Panc1 (cell line): ENCODE data around the gene TBC1D2B. TPM values are rescaled to one million over a fixed set of nuclear protein-coding genes. Genes with fewer than 3 reads are reported as not detected.

Experiments
- ATAC-seq: fragments of 200-7000 bp; cut with Tn5 transposase; 2 replicates; pipeline ENCODE4 v1.9.1; 2020; ENCODE audit warnings: mild to moderate bottlenecking, moderate library complexity
- BruUV-seq: library from RNA; stranded (reverse); fragments of 400-500 nt; replicated peaks from 2 replicates; lab custom pipeline; 2021; lab: Mats Ljungman, UMichigan
- CTCF ChIA-PET: fragments of 300-600 bp; sonication (Branson Sonifier 250); formaldehyde crosslinking; loops from one replicate; lab custom pipeline; 2022; ENCODE audit warnings: antibody characterized with exemption; lab: Charles Lee
- POLR2A ChIA-PET: fragments of 300-600 bp; sonication (Branson Sonifier 250); formaldehyde crosslinking; loops from one replicate; lab custom pipeline; 2022; ENCODE audit warnings: antibody characterized with exemption; lab: Charles Lee
- DNase-seq: peaks from one replicate; pipeline ENCODE4 v3.0.0-alpha.2; 2010; ENCODE audit warnings: low read depth, low spot score
- H3K27ac ChIP-seq: 2 replicates; pipeline ENCODE4 v1.5.1; 2011; ENCODE audit warnings: mild to moderate bottlenecking, low read length, inconsistent platforms
- H3K27me3 ChIP-seq: fragments of 200-500 bp; sonication (Bioruptor generic); 2 replicates; pipeline ENCODE4 v1.6.0; 2014; ENCODE audit warnings: low read length, inconsistent platforms; ENCODE audit not compliant: control insufficient read depth, insufficient read depth
- H3K36me3 ChIP-seq: fragments of 200-500 bp; sonication (Bioruptor generic); 2 replicates; pipeline ENCODE4 v1.5.1; 2014; ENCODE audit warnings: inconsistent platforms, mild to moderate bottlenecking, low read length, moderate library complexity; ENCODE audit not compliant: control insufficient read depth, insufficient read depth
- H3K4me1 ChIP-seq: 2 replicates; pipeline ENCODE4 v1.5.1; 2011; ENCODE audit warnings: inconsistent platforms, mild to moderate bottlenecking, low read length, moderate library complexity; ENCODE audit not compliant: control insufficient read depth, insufficient read depth
- H3K4me3 ChIP-seq, 2 experiments: 2 replicates each; pipeline ENCODE4 v1.5.1; 2011 to 2012; ENCODE audit warnings: low read depth in 2 of 2, low read length in 2 of 2, mild to moderate bottlenecking in 2 of 2, inconsistent platforms in 1 of 2, moderate library complexity in 1 of 2
- H3K9me3 ChIP-seq: fragments of 200-500 bp; sonication (Bioruptor generic); 2 replicates; pipeline ENCODE4 v1.5.1; 2014; ENCODE audit warnings: low read depth, mild to moderate bottlenecking, inconsistent platforms, low read length, moderate library complexity; ENCODE audit not compliant: control insufficient read depth, insufficient read depth
- POLR2AphosphoS5 ChIP-seq: IDR thresholded peaks from 2 replicates; pipeline ENCODE4 v1.6.1; 2012; ENCODE audit warnings: mild to moderate bottlenecking, low read depth, low read length, moderate library complexity
- REST ChIP-seq, 2 experiments: IDR thresholded peaks; 2 replicates each; pipeline ENCODE4 v1.6.1; 2011 to 2012; ENCODE audit warnings: low read depth in 2 of 2, control low read depth in 1 of 2, low read length in 1 of 2, mild to moderate bottlenecking in 1 of 2, moderate library complexity in 1 of 2; ENCODE audit not compliant: insufficient read depth in 1 of 2
- SIN3A ChIP-seq: IDR thresholded peaks from 2 replicates; pipeline ENCODE4 v1.6.1; 2012; ENCODE audit warnings: low read depth, mild to moderate bottlenecking, low read length, moderate library complexity, borderline replicate concordance; ENCODE audit not compliant: insufficient read depth
- TCF7L2 ChIP-seq: IDR thresholded peaks from 2 replicates; pipeline ENCODE4 v1.6.1; 2011; ENCODE audit warnings: mild to moderate bottlenecking, low read depth, low read length, inconsistent platforms
- in situ Hi-C: cut with HindIII; loops from 2 replicates; pipeline ENCODE4 v1.10.0; 2016; ENCODE audit warnings: low sequenced_read_pairs, low pct_unique_long_range_greater_than_20kb
- intact Hi-C: fragments of 100-400 bp; cut with micrococcal nuclease; formaldehyde crosslinking; loops from one replicate; pipeline ENCODE4 v1.10.0; 2022; ENCODE audit not compliant: unreplicated experiment
- total RNA-seq: library from RNA; stranded (reverse); gene quantifications from one replicate; pipeline ENCODE4 v1.2.1, GENCODE V29; 2021; ENCODE audit not compliant: unreplicated experiment
- TF ChIP-seq, protein P1 (sequence below): fragments of 450-650 bp; IDR thresholded peaks from 2 replicates; pipeline ENCODE4 v1.5.1; 2017; ENCODE audit warnings: mild to moderate bottlenecking

TBC1D2B gene
- total RNA-seq, 1 experiment from 2014 or later, result 59.3 TPM

- intact Hi-C loops (no loop called here), in situ Hi-C loops (no loop called here)
- POLR2A ChIA-PET, result no interaction called here
- 0 out of 2 replicates have a peak, but pooled peaks have one; percentile 31 for ATAC-seq
- Histone ChIP-seq H3K36me3 (no peaks in the 10 kb centered on the region), H3K4me1 (no peaks in the 10 kb centered on the region), H3K27ac (no peak within 1 kb of the TSS), H3K4me3 (no peak within 1 kb of the TSS), H3K27me3 (no peaks in the 10 kb centered on the region), H3K9me3 (no peaks in the 10 kb centered on the region)
- CTCF ChIA-PET, result no interaction called here
- TF ChIP-seq TCF7L2, result no peak
- no peak for DNase-seq
- BruUV-seq, result no TSS peak
These were observed 14.9 kb upstream of the TBC1D2B start, which contains the start of gene SH2D7 for GRCh38 chr15:78092261-78093041. SH2D7 (plus strand) TSS chr15:78092561; CDS start chr15:78092585, 24 bp downstream.

- CTCF ChIA-PET, result no interaction called here
- Histone ChIP-seq H3K36me3 (no peaks in the 10 kb centered on the region), H3K4me1 (no peaks in the 10 kb centered on the region), H3K27me3 (no peaks in the 10 kb centered on the region), H3K9me3 (no peaks in the 10 kb centered on the region), H3K27ac (no peak overlapping the region), H3K4me3 (no peak overlapping the region)
- DNase-seq, result no peak
- no peak for TF ChIP-seq REST (IDR thresholded peaks at IDR 0.05; ENCODE audit: insufficient read depth in 1 of 2, low read depth in 2 of 2, low read length in 1 of 2)
- no peak for TF ChIP-seq TCF7L2
- TF ChIP-seq POLR2AphosphoS5, result no peak
- TF ChIP-seq, protein P1, sequence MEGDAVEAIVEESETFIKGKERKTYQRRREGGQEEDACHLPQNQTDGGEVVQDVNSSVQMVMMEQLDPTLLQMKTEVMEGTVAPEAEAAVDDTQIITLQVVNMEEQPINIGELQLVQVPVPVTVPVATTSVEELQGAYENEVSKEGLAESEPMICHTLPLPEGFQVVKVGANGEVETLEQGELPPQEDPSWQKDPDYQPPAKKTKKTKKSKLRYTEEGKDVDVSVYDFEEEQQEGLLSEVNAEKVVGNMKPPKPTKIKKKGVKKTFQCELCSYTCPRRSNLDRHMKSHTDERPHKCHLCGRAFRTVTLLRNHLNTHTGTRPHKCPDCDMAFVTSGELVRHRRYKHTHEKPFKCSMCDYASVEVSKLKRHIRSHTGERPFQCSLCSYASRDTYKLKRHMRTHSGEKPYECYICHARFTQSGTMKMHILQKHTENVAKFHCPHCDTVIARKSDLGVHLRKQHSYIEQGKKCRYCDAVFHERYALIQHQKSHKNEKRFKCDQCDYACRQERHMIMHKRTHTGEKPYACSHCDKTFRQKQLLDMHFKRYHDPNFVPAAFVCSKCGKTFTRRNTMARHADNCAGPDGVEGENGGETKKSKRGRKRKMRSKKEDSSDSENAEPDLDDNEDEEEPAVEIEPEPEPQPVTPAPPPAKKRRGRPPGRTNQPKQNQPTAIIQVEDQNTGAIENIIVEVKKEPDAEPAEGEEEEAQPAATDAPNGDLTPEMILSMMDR, result no peak
- no peak for TF ChIP-seq SIN3A
- POLR2A ChIA-PET, result interaction anchor here (0.8 kb wide), 1 partner anchor 8 kb away, joined by 3 read pairs; no protein-coding TSS in a partner anchor
- in situ Hi-C loops (no loop called here), intact Hi-C loops (no loop called here)
- ATAC-seq, result no peak
- BruUV-seq, result no TSS peak
These were observed 13.0 kb upstream of the TBC1D2B start for GRCh38 chr15:78090422-78091063.
